ENCODE results near the gene BCL2L12.

- TF ChIP-seq CTCF (IDR thresholded peaks at IDR 0.05) (no peak), POLR2A (IDR thresholded peaks at IDR 0.05) (no peak)
These were observed 8.1 kb upstream of the BCL2L12 start for GRCh38 chr19:49657493-49658138.
